H9 (cell line): Measurements from ENCODE around the gene AANAT. TPM values are rescaled to one million over a fixed set of nuclear protein-coding genes. Genes with fewer than 3 reads are reported as not detected.

ENCODE experiments used
- DNase-seq: peaks from one replicate; pipeline ENCODE4 v3.0.0-alpha.2; 2017
- H2AFZ ChIP-seq: one replicate; pipeline ENCODE4 v1.6.1; 2013; ENCODE audit warnings: mild to moderate bottlenecking, low read length, control low read depth, moderate library complexity
- H2AK5ac ChIP-seq: 2 replicates; pipeline ENCODE4 v1.6.1; 2013; ENCODE audit warnings: low read length, control low read depth, mixed read lengths; ENCODE audit not compliant: insufficient read length
- H2BK120ac ChIP-seq: one replicate; pipeline ENCODE4 v1.6.1; 2013; ENCODE audit warnings: low read depth, mild to moderate bottlenecking, low read length, control low read depth, inconsistent platforms; ENCODE audit not compliant: poor library complexity, severe bottlenecking
- H2BK12ac ChIP-seq: 2 replicates; pipeline ENCODE4 v1.6.1; 2013; ENCODE audit warnings: low read length, control low read depth, mixed read lengths, low read depth; ENCODE audit not compliant: insufficient read length
- H2BK15ac ChIP-seq: 2 replicates; pipeline ENCODE4 v1.6.1; 2013; ENCODE audit warnings: low read depth, low read length, control low read depth
- H2BK20ac ChIP-seq: one replicate; pipeline ENCODE4 v1.6.1; 2013; ENCODE audit warnings: low read depth, mild to moderate bottlenecking, low read length, control low read depth, inconsistent platforms; ENCODE audit not compliant: poor library complexity, severe bottlenecking
- H2BK5ac ChIP-seq: 2 replicates; pipeline ENCODE4 v1.6.1; 2013; ENCODE audit warnings: low read length, control low read depth, mixed read lengths; ENCODE audit not compliant: insufficient read length
- H3K14ac ChIP-seq: 2 replicates; pipeline ENCODE4 v1.6.1; 2013; ENCODE audit warnings: low read length, control low read depth; ENCODE audit not compliant: insufficient read depth
- H3K18ac ChIP-seq: 2 replicates; pipeline ENCODE4 v1.6.1; 2013; ENCODE audit warnings: low read depth, mild to moderate bottlenecking, mixed read lengths, low read length, control low read depth; ENCODE audit not compliant: insufficient read length
- H3K23ac ChIP-seq: 2 replicates; pipeline ENCODE4 v1.6.1; 2013; ENCODE audit warnings: low read length, control low read depth, mixed read lengths, low read depth; ENCODE audit not compliant: insufficient read length
- H3K23me2 ChIP-seq: 2 replicates; pipeline ENCODE4 v1.6.1; 2013; ENCODE audit warnings: low read depth, mild to moderate bottlenecking, mixed read lengths, low read length, control low read depth; ENCODE audit not compliant: insufficient read length, poor library complexity, severe bottlenecking
- H3K27ac ChIP-seq: 2 replicates; pipeline ENCODE4 v1.5.1; 2013; ENCODE audit warnings: low read length, control low read depth, mixed read lengths, low read depth; ENCODE audit not compliant: insufficient read length
- H3K27me3 ChIP-seq: 2 replicates; pipeline ENCODE4 v1.6.1; 2013; ENCODE audit warnings: low read length, control low read depth, inconsistent platforms; ENCODE audit not compliant: insufficient read depth
- H3K4ac ChIP-seq: 2 replicates; pipeline ENCODE4 v1.6.1; 2013; ENCODE audit warnings: low read depth, mild to moderate bottlenecking, control low read depth, inconsistent platforms, low read length, moderate library complexity
- H3K4me1 ChIP-seq: 2 replicates; pipeline ENCODE4 v1.6.1; 2013; ENCODE audit warnings: low read length, control low read depth, inconsistent platforms; ENCODE audit not compliant: insufficient read depth
- H3K4me2 ChIP-seq: 2 replicates; pipeline ENCODE4 v1.6.1; 2013; ENCODE audit warnings: low read length, control low read depth, mixed read lengths; ENCODE audit not compliant: insufficient read length, insufficient read depth
- H3K56ac ChIP-seq: 2 replicates; pipeline ENCODE4 v1.6.1; 2013; ENCODE audit warnings: low read depth, mild to moderate bottlenecking, mixed read lengths, low read length, control low read depth; ENCODE audit not compliant: insufficient read length
- H3K79me1 ChIP-seq: 2 replicates; pipeline ENCODE4 v1.6.1; 2013; ENCODE audit warnings: low read depth, mild to moderate bottlenecking, moderate library complexity, low read length, control low read depth, inconsistent platforms; ENCODE audit not compliant: insufficient read depth, poor library complexity, severe bottlenecking
- H3K79me2 ChIP-seq: 2 replicates; pipeline ENCODE4 v1.6.1; 2013; ENCODE audit warnings: low read length, control low read depth, inconsistent platforms; ENCODE audit not compliant: insufficient read depth
- H3K9ac ChIP-seq: 2 replicates; pipeline ENCODE4 v1.6.1; 2013; ENCODE audit warnings: low read length, control low read depth, mixed read lengths; ENCODE audit not compliant: insufficient read length; ENCODE audit errors: extremely low read depth
- H3K9me3 ChIP-seq: one replicate; pipeline ENCODE4 v1.6.1; 2013; ENCODE audit warnings: low read depth, low read length, inconsistent platforms; ENCODE audit not compliant: control insufficient read depth
- H3T11ph ChIP-seq: one replicate; pipeline ENCODE4 v1.6.1; 2013; ENCODE audit warnings: mild to moderate bottlenecking, low read length, control low read depth, inconsistent platforms
- H4K20me1 ChIP-seq: one replicate; pipeline ENCODE4 v1.6.1; 2013; ENCODE audit not compliant: control insufficient read depth, insufficient read length, insufficient read depth
- H4K5ac ChIP-seq: 2 replicates; pipeline ENCODE4 v1.6.1; 2013; ENCODE audit warnings: low read depth, mild to moderate bottlenecking, mixed read lengths, low read length, control low read depth; ENCODE audit not compliant: insufficient read length
- H4K8ac ChIP-seq: replicated peaks from 2 replicates; pipeline ENCODE4 v1.6.1; 2013; ENCODE audit warnings: low read length, control low read depth, mixed read lengths, low read depth; ENCODE audit not compliant: insufficient read length
- H4K91ac ChIP-seq: 2 replicates; pipeline ENCODE4 v1.6.1; 2013; ENCODE audit warnings: low read depth, mild to moderate bottlenecking, moderate library complexity, mixed read lengths, low read length, control low read depth; ENCODE audit not compliant: insufficient read length
- H3K27ac Mint-ChIP-seq, 3 experiments: 2 replicates in 2 of 3; 3 replicates in 1 of 3; pipeline ENCODE4 v1.8.0; 2020 to 2021; ENCODE audit warnings: mixed read lengths in 3 of 3, mild to moderate bottlenecking in 1 of 3, moderate library complexity in 1 of 3
- H3K27me3 Mint-ChIP-seq: 2 replicates; pipeline ENCODE4 v1.8.0; 2021; ENCODE audit warnings: low read depth, mild to moderate bottlenecking, moderate library complexity, mixed read lengths
- H3K36me3 Mint-ChIP-seq, 3 experiments: 2 replicates in 2 of 3; 3 replicates in 1 of 3; pipeline ENCODE4 v1.8.0; 2020 to 2021; ENCODE audit warnings: low read depth in 3 of 3, mixed read lengths in 3 of 3; ENCODE audit not compliant: insufficient read depth in 1 of 3
- H3K4me1 Mint-ChIP-seq, 2 experiments: 2 replicates each; pipeline ENCODE4 v1.8.0; 2020; ENCODE audit warnings: mixed read lengths in 2 of 2
- H3K4me3 Mint-ChIP-seq, 2 experiments: 2 replicates in 1 of 2; 3 replicates in 1 of 2; pipeline ENCODE4 v1.8.0; 2020 to 2021; ENCODE audit warnings: mild to moderate bottlenecking in 2 of 2, mixed read lengths in 2 of 2, moderate library complexity in 1 of 2
- H3K9me3 Mint-ChIP-seq, 2 experiments: 2 replicates in 1 of 2; 3 replicates in 1 of 2; pipeline ENCODE4 v1.8.0; 2020; ENCODE audit warnings: mild to moderate bottlenecking in 2 of 2, mixed read lengths in 2 of 2, moderate library complexity in 1 of 2
- CTCF ChIP-seq: fragments of 200-600 bp; sonication (generic); conservative IDR thresholded peaks from 3 replicates; pipeline ENCODE4 v1.8.0; 2021; ENCODE audit warnings: antibody characterized with exemption, mild to moderate bottlenecking
- WGBS: extraction: QIAGEN DNeasy Blood & Tissue Kit; methylation state at CpG from one replicate; pipeline ENCODE4 v1.1.7; 2013; ENCODE audit warnings: missing lambda C conversion rate, low lambda C conversion rate, mixed read lengths; ENCODE audit not compliant: insufficient read length; ENCODE audit errors: extremely low coverage; 5-methylcytosine and 5-hydroxymethylcytosine counted together
- total RNA-seq: library from RNA; stranded (reverse); gene quantifications from 2 replicates; pipeline ENCODE4 v1.2.1, GENCODE V29; 2021

The AANAT gene
- total RNA-seq, 1 experiment from 2014 or later, result 0.55 TPM

- H3K9me3 ChIP-seq, result no peaks in the 10 kb centered on the region
- no peak overlapping the region for H3K9ac ChIP-seq
- H3K9me3 Mint-ChIP-seq, result no peaks in the 10 kb centered on the region
- no peak overlapping the region for H3K4me3 Mint-ChIP-seq
- no peak overlapping the region for H2BK20ac ChIP-seq
- no peak overlapping the region for H3K56ac ChIP-seq
- no peak overlapping the region for H3K4me2 ChIP-seq
- H2AK5ac ChIP-seq, result no peak overlapping the region
- no peak overlapping the region for H3T11ph ChIP-seq
- no peaks in the 10 kb centered on the region for H4K20me1 ChIP-seq
- peaks cover 45% of the 10 kb centered on the region; the same call in 1 of the 2 replicates for H3K79me2 ChIP-seq
- H3K36me3 Mint-ChIP-seq, result peaks cover 0 to 4% (median 3%) of the 10 kb centered on the region in 3 experiments; a peak in 5 of 7 replicates
- H4K91ac ChIP-seq, result no peak overlapping the region
- H3K27me3 ChIP-seq, result no peaks in the 10 kb centered on the region
- peaks cover 33% of the 10 kb centered on the region for H3K4me1 ChIP-seq
- H3K23ac ChIP-seq, result no peak overlapping the region
- no peak for DNase-seq
- H2AFZ ChIP-seq, result no peak overlapping the region
- H2BK120ac ChIP-seq, result no peak overlapping the region
- H4K5ac ChIP-seq, result no peak overlapping the region
- H3K18ac ChIP-seq, result no peak overlapping the region
- no peak overlapping the region; a peak in 1 of 7 replicates for H3K27ac Mint-ChIP-seq
- H3K4me1 Mint-ChIP-seq, result peaks cover 56 to 62% of the 10 kb centered on the region in 2 experiments
- H3K27me3 Mint-ChIP-seq, result no peaks in the 10 kb centered on the region
- H3K23me2 ChIP-seq, result no peaks in the 10 kb centered on the region
- peaks cover 4% of the 10 kb centered on the region for H3K79me1 ChIP-seq
- no peak overlapping the region for H2BK5ac ChIP-seq
- no peak overlapping the region for H3K4ac ChIP-seq
- no peak for TF ChIP-seq CTCF
- H3K27ac ChIP-seq, result no peak overlapping the region
- no peak overlapping the region for H3K14ac ChIP-seq
- no CpG with 5 or more reads among the region's 6 CpGs for WGBS
- no peak overlapping the region for H4K8ac ChIP-seq
- H2BK12ac ChIP-seq, result no peak overlapping the region
- no peak overlapping the region for H2BK15ac ChIP-seq
Measured at GRCh38 chr17:76439314-76439928, 28.0 kb upstream of the AANAT start.
